ENCODE data around the gene FAM131B.

GRCh38 chr7:143354376-143354775, 8.1 kb downstream of the FAM131B start:
- TF ChIP-seq POLR2AphosphoS5 (IDR thresholded peaks at IDR 0.05; ENCODE audit: control insufficient read depth, insufficient read depth, low read depth, low read length) (no peak), MTA1 (IDR thresholded peaks at IDR 0.05; ENCODE audit: borderline replicate concordance) (no peak), RAD21 (CRISPR knock-in tag; conservative IDR thresholded peaks at IDR 0.05 in 1 of 2, IDR thresholded peaks at IDR 0.05 in 1 of 2) (no peak), CTCF (IDR thresholded peaks at IDR 0.05 in 2 of 3, conservative IDR thresholded peaks at IDR 0.05 in 1 of 3; ENCODE audit: insufficient read depth in 2 of 3, low read depth in 1 of 3, low read length in 3 of 3) (no peak), RBFOX2 (IDR thresholded peaks at IDR 0.05; ENCODE audit: low read depth, low read length) (no peak), GATAD2B (IDR thresholded peaks at IDR 0.05; ENCODE audit: borderline replicate concordance) (no peak), CREB1 (IDR thresholded peaks at IDR 0.05) (no peak), CREB1 (CRISPR knock-in tag; IDR thresholded peaks at IDR 0.05) (no peak), PHF20 (IDR thresholded peaks at IDR 0.05; ENCODE audit: partially characterized antibody) (no peak), HOMEZ (CRISPR knock-in tag; IDR thresholded peaks at IDR 0.05) (no peak), MXI1 (IDR thresholded peaks at IDR 0.05; ENCODE audit: low read depth, low read length) (no peak), EWSR1 (IDR thresholded peaks at IDR 0.05; ENCODE audit: borderline replicate concordance, low read depth, partially characterized antibody) (no peak)
- TF ChIP-seq, protein P1, sequence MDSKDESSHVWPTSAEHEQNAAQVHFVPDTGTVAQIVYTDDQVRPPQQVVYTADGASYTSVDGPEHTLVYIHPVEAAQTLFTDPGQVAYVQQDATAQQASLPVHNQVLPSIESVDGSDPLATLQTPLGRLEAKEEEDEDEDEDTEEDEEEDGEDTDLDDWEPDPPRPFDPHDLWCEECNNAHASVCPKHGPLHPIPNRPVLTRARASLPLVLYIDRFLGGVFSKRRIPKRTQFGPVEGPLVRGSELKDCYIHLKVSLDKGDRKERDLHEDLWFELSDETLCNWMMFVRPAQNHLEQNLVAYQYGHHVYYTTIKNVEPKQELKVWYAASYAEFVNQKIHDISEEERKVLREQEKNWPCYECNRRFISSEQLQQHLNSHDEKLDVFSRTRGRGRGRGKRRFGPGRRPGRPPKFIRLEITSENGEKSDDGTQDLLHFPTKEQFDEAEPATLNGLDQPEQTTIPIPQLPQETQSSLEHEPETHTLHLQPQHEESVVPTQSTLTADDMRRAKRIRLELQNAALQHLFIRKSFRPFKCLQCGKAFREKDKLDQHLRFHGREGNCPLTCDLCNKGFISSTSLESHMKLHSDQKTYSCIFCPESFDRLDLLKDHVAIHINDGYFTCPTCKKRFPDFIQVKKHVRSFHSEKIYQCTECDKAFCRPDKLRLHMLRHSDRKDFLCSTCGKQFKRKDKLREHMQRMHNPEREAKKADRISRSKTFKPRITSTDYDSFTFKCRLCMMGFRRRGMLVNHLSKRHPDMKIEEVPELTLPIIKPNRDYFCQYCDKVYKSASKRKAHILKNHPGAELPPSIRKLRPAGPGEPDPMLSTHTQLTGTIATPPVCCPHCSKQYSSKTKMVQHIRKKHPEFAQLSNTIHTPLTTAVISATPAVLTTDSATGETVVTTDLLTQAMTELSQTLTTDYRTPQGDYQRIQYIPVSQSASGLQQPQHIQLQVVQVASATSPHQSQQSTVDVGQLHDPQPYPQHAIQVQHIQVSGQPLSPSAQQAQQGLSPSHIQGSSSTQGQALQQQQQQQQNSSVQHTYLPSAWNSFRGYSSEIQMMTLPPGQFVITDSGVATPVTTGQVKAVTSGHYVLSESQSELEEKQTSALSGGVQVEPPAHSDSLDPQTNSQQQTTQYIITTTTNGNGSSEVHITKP (IDR thresholded peaks at IDR 0.05; ENCODE audit: partially characterized antibody), result no peak
